ENCODE data around the gene ZBTB9.

The ZBTB9 gene

DNA sequence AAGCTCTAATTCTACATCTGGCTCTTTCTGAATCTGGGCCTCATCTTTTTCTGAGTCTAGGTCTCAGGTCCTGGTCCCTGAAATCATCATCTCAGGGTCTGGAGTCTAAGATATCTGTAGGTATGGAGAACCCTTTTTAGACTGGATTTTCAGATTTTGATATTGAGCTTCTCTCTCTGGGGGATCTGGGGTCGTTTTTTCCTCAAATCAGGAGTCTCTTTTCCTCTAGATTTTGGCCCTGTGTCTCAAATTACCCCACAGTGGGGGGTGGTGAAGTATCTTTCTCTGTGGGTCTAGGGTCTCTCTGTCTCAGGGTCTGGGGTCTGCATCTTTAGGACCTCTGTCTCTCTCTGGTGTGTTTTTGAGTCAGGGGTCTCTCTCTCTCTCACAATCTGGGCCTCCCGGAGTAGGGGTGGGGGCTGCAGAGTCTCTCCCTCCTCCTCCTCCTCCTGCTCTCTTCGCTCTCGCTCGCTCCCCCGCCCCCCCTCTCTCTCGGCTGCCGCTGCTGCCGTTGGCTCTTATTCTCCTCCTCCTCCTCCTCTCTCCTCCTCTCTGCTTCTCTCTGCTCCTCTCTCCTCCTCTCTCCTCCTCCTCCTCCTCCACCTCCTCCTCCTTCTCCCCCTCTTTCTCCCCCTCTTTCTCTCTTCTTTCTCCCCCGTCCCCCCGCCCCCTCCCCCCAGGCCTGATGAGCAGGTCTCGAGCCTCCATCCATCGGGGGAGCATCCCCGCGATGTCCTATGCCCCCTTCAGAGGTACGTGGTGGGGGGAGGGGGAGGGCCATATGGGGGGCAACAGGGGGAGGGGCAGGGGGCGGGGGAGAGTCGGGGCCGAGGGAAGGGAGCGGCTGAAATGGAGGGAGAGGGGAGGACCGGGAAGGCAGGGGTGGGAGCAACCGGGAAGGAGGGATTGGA, 34.5 kb upstream of the ZBTB9 start, which contains the start of gene SYNGAP1:
Gene SYNGAP1 (plus strand): TSS at position 486 of the 911 bp plus-strand sequence. CDS start 200 bp downstream, at position 686.
- DNase-seq (ENCODE audit: low read depth), result peak; percentile 45

DNA sequence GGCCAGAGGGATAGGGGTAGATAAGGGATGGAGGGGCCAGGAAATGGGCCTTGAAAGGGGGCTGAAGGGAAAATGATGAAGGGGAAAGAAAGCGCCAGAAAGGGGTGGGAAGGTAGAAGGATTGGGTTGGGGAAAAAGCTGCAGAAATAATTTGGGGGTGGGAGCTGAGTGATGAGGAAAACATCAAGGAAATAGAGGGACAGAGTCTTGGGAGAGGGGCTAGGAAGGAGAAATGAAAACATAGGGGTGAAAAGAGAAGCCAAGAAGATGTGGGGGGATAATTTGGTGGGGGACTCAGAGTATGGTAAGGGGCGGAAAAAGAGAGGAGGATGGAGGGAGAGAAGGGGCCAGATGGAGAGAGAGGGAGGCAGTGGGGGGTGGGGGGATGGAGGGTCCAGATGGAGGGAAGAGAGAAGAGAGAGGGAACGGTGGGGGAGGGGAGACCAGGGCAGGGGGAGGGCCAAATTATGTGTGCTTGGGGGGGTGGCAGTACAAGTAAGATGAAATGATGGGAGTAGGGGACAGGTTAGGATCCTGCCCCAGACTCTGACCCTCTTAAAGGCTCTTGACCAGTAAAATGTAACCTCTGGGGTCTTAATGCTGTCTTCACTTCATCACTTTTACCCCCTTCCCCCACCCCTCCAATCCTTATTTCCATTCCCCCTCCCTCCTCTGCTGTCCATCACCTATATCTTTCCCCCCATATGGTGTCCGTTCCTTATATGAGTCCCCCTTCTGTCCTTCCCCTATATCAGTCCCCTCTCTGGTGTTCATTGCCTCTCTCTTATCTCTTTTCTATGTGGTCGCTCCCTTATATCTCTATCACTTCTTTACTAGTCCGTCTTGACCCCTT, 33.7 kb upstream of the ZBTB9 start:
- no peak for DNase-seq (ENCODE audit: low read depth)

DNA sequence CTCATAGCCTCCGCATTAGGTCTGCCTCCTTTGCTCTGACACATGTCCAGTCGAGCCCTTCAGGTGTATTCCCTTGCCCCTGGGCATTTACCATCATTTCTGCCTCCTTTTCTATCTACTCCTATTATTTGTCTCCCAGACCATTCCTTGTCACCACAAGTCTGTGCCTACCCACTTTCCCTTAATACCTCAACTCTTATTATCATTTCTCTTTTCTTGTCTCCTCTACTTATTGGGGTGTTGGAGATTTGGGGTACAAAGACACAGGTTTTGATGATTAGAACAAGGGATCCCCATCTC, 33.1 kb upstream of the ZBTB9 start:
- no peak for DNase-seq (ENCODE audit: low read depth)

DNA sequence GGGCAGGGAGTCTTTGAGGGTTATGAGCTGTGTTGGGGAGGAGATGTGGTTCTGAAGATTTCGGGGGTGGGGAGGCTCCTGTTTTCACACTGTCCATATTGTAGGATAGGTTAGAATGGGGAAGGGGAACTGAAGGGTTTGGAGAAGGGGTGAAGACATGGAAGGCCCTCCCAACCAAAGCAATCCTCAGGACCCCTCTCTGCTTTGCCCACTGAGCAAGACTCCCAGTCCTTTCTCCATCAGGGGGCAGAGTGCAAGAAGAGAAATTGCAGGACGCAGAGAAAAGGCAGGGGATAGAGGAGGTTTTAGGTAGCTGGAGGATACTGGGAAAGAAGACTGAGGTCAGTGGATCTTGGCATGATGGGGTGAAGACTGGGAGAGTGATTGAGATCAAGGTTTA, 30.6 kb upstream of the ZBTB9 start:
- no peak for DNase-seq (ENCODE audit: low read depth)

DNA sequence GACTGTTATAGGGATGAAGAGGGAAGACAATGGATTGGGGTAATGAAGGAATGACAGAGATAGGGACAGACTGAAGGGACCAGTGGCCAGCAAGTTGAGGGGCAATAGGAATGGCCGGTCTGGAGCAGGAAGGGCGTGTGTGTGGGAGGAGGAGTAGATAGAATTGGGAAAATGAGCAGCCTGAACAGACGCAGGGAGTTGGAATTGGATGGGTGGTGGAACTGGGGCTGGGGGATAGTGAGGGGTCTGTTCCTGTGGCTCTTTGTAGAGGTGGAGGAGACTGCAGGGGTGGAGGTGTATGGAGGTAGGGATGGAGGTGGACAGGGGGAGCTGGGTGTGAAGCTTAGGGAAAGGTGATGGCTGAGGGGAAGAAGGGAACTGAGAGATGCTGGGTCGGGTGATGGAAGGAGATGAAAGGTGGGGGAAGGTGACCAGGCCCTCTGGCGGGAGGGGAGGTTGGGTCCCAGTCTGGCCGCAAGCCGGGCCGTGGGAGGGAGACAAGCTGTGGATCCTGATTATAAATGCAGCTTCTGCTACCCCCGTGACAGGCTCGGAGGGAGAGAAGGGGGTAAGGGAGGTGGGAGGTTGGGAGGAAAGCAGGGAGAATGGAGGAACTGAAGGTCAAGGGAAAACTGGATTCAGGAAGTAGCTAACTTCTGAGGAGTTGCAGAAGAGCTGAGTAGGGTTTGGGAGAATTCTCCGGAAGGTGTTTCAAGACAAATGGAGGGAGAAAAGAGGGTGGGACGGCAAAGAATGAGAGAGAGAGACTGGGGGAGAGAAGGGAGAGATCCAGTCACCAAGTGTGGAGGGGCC, 29.3 kb upstream of the ZBTB9 start:
- no peak for DNase-seq (ENCODE audit: low read depth)

DNA sequence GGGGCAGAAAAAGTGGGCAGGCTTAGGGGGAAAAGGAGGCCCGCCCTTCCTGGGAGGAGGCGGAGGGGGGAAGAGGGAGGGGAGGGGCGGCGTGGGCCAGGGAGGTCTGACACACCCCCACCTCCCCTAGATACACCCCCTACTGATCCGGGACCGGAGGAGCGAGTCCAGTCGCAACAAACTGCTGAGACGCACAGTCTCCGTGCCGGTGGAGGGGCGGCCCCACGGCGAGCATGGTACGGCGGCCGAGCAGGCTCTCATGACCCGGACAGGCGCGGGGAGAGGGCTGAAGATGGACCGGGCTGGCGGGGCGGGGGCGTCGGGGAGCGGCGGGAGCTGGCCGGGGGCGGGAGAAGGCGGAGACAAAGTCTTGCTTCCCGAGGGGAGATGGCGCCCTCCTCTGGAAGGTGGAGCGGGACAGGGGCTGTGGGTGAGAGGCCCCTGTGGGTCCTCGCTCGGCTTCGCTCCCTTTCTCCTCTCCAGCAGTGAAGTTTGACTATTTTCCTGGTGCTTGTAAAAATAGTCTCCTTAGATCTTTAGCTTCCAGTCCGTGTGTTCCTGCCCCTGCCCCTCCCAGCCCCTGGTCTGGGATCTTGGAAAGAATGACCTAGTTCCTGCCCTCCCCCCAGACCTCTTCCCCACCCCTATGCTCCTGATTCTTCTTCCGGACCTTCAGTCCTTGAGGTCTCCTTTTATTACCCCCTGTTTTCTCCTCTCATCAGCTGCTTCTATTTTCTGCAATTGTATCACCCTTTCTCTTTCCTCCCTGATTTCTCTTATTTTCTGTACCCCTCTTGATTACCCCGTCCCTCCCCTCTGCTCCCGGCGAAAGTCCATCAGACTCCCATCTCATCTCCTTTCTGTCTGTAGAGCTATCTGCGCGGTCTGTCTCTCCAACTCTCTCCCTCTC, 28.5 kb upstream of the ZBTB9 start:
- DNase-seq (ENCODE audit: low read depth), result peak; percentile 64

DNA sequence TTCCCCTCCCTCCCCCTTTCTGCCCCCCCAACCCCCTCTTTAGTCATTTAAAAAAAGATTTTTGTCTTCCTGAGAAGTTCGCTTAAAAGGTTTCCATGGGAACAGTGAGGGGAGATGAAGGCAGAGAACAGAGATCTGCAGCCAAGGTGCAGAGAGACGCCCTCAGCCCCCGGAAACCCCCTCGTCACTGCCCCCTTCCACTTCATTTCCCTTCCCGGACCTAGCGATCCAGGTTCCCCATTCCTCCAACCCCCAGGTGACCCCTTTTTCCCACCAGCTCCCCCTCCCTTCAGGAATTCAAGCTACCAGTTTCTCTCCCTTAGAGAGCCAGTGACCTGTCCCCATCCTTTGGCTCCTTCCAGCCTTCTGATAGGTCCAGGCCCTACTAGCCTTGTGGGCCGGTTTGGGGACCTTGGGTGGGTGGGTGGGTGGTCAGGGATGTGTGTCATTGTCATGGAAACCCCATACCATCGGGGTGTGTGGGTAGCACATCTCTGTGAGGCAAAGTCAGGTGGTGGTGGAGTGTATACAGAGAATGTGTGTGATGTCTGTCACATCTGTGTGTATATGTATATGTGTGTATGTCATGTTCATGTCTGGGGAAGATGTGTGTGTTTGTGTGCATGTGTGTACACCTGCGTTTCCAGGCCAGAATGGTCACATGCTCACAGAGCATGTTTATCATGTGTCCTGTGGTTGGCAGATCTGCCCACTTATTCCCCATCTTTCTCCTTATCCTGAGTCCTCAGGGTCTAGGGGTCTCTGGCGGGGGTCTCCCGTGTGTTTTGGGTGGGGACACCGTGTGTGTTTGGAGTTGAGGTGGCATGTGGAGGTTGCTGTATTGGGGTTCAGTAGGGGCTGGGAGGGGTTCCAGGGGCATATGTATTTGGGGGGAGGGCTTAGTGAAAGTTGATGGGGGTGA, 27.5 kb upstream of the ZBTB9 start:
- DNase-seq (ENCODE audit: low read depth), result no peak

DNA sequence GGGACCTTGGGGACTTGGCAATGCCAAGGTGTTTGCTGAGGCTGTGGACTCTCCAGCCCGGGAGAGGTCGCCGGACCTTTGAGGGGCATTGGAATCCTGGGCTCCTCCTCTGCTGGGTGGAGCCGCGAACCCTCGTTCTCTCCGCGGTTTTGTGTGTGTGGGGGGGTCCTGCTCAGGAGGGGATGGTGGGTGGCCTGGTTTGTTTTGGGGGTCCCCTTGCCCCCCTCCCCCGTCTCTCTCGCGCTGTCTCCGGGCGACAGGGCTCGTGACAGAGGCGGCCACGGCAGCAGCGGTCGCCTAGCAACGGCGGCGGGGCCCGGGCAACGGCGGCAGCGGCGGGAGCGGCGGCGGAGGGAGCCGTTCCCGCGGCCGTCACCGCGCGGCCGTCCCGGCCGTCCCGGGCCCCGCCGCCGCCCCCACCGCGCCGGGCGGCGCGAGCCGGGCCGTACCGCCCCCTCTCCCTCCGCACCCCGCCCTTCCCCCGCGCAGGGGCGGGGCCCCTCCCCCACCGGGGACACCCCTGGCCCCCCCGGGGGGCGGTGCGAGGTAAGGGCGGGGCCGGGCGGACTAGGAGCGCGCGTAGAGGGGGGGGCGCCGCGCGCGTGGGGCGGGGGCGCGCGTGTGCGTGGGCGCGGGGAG, 26.7 kb upstream of the ZBTB9 start:
- no peak for DNase-seq (ENCODE audit: low read depth)

DNA sequence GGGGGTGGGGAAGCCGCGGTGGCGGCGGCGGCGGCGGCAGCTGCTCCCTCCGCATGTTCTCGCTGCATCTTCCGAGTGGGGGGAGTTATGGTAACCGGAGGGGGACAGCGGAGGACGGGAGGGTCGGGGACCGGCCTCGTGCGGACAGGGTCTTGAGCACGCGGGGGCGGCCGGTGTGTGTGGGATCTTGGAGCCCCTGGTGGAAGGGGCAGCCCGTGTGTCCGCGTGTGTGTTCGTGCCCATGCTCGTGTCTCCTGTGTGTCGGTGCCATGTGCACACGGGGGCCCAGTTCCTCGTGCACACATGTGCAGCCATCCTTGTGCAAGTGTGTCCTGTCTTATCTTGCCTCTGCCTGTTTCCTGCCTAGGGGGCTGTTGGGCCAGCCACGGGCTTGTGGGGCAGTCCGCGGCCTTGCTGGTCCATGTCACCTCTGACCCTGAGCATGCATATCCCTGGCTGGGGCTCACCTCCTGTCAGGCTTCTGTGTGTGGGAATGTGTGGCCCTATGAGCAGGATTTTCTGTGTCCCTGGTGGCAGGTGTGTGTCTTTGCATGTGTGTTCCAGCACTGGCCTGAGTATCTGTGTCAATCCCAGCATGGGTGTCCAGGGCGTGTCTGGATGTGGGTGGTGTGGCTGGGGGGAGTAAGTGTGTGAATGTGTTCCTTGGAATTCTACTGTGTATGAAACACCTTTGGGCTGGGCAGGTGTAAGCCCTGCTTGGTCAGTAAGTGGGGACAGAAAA, 26.0 kb upstream of the ZBTB9 start:
- no peak for DNase-seq (ENCODE audit: low read depth)

DNA sequence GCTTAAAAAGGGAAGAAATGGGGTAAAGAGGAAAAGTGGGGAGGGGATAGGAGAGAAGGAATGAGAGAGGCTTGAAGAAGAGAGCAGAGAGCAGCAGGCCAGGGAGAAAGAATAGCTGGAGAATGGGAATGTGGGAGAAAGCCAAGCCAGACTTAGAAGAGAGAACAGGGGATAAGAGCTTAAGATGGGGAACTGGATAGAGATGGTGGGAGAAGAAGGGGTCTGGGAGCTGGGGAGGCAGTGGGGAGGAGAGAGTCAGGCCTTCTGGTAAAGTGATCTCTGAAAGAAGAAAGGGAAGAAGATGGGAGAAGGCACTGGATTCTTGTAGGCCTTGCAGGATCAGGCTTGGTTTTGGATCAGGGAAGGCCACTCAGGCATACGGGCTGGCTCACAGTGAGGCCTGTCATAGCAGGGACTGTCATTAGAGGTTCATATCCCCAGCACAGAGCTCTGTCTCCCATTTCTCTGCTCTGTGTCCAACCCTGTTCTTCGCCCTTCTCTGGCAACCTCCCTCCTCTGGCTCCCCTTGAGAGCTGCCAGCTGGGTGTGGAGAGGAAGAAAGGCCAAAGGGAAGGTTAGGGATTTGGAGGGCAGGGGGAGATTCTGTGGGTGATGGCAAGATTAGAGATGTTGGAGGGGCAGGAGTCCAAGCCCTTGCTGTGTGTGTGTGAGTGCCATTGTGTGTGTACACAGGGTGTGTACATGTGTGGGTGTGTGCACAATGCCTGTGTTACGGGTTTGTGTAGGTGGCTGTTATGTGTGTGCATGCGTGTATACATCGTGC, 25.2 kb upstream of the ZBTB9 start:
- DNase-seq (ENCODE audit: low read depth), result no peak

DNA sequence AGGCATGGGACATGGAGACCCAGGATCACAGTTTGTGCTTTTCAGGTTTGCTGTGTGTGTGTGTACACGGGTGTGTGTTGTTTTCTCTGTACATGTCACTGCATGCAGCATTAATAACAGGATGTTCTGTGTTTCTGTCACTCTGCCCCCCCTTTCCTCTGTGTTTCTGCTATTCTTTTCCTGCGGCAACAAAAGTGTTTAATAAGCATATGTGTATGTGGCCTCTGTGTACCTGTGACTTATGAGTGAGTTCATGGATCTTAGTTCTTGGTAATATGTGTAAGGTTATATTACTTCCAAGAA, 24.7 kb upstream of the ZBTB9 start:
- DNase-seq (ENCODE audit: low read depth), result no peak

DNA sequence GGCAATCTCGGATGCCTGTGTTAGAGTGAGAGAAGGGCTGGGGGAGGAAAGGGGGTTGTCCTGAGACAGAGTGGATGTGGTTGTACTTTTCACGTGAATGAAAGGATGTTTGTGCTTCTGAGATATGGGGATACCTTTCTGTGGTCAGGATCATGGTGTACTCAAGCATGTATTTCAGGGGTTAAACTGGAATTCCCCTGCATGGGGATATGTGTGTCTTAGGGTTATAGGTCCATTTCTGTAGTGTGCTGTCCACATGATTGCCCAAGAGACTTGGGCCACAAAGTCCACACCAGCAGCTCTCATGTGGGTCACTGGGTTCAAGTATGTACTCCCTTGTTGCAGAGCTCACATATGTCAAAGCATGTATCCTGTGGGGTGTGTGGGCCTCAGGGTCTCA, 24.0 kb upstream of the ZBTB9 start:
- no peak for DNase-seq (ENCODE audit: low read depth)

DNA sequence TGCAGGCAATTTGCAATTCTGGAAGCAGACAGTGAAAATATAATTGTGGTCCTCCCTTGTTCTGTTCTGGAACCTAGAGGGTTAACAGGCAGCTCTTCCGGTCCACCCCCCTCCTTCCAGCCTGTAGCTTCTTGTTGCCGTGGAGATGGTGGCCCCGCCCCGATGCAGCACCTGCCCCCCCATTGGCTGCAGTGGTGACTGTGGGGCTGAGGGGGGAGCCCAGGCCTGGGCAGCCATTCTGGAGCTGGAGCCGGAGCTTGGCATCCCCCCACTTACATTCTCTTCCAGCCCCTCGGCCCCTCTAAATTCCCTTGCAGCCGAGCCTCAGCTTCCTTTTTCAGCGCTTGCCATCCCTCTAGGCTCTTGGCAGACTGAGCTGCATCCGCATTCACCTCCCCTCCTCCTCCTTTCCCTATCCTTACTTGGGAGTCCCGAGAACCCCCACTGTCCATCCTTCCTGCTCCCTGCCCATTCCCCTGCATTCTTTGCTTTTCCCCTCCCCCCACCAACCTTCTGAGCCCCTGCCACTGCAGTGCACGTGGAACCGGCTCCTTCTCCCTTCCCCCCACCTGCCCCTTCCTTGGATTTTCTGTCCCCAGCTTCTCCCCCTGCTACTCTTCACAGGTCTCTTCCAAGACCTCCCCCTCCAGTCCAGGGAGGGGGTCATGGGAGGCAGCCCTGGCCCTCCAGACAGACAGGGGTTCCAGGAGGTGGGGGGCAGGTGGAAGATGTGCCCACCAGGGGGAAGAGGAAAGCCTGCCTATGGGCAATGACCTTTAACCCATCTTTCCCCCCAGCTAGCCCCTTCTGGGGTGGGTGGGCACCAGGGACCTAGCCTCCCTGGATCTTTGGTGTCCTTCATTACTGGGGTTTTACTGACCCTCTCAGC, 23.1 kb upstream of the ZBTB9 start:
- no peak for DNase-seq (ENCODE audit: low read depth)

DNA sequence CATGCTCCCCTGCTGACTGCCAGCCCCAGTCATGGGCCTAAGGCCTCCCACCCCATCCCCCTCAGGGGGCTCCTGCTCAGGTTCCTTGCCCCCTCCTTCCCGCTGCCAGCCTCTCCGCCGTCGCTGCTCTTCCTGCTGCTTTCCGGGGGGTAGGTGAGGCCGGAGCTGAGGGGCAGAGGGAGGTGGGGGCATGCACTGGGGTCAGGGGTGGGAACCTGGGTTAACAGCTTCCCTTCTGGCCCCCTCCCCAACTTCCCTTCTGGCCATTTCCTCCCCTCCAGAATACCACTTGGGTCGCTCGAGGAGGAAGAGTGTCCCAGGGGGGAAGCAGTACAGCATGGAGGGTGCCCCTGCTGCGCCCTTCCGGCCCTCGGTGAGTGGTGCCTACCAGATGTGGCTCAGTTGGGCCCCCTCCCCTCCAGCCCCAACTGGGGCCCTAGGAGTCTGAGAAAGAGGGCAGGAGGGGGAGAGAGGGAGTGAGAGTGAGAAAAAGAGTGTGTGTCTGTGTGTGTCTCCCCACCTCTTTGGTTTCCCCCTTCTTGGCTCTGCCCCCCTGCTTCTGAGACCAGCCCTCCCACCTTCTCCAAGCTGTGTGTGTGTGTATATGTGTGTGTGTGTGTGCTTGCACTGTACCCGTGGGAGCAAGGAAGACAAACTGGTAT, 22.4 kb upstream of the ZBTB9 start:
- DNase-seq (ENCODE audit: low read depth), result no peak

DNA sequence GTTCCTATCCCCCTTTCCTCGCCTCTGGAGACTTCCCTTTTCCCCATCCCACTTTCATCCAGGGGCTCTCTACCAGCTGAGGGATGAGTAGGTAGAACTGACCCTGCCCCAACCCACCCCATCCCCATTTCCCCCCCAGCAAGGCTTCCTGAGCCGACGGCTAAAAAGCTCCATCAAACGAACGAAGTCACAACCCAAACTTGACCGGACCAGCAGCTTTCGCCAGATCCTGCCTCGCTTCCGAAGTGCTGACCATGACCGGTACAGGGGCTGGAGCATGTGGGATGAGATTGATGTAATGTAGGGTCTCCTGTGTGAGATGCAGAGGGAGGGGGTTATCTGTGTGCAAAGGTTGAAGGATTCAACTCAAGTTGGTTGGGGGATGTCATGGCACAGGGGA, 21.8 kb upstream of the ZBTB9 start:
- DNase-seq (ENCODE audit: low read depth), result no peak

DNA sequence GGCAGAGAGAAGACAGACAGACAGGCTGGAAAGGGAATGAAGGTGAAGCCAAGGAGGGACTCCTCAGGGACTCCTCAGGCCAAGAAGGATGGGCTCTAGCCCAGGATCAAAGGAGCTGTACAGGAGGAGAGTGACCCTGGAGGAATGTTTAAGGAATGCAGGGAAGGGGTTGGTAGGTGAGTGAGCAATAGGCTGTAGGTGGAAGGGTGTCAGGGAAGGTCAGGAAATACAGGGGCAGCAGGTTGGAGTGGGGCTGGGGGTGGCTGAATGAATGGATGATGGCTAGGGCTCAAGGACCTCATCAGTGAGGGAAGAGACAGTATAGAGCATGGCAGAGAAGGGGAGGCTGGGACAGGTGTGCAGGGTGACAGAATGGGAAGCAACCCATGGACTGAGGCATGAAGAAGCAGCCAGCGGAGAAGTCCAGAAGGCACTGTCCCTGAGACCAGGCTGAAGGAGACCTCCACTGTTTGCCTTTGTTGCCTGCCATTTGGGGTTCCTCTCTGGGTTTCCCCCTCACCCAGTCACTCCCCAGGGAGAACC, 21.3 kb upstream of the ZBTB9 start:
- DNase-seq (ENCODE audit: low read depth), result no peak

All from stromal cell of bone marrow (primary cell).